C4-2B (cell line): ENCODE results near the gene TTC9.

Experiments used
- ZFX ChIP-seq: fragments of 450-650 bp; IDR thresholded peaks from 2 replicates; pipeline ENCODE4 v1.6.1; 2017
- TF ChIP-seq, protein P1 (sequence below): fragments of 450-650 bp; conservative IDR thresholded peaks from 2 replicates; pipeline ENCODE4 v1.5.1; 2017; ENCODE audit warnings: mild to moderate bottlenecking

DNA sequence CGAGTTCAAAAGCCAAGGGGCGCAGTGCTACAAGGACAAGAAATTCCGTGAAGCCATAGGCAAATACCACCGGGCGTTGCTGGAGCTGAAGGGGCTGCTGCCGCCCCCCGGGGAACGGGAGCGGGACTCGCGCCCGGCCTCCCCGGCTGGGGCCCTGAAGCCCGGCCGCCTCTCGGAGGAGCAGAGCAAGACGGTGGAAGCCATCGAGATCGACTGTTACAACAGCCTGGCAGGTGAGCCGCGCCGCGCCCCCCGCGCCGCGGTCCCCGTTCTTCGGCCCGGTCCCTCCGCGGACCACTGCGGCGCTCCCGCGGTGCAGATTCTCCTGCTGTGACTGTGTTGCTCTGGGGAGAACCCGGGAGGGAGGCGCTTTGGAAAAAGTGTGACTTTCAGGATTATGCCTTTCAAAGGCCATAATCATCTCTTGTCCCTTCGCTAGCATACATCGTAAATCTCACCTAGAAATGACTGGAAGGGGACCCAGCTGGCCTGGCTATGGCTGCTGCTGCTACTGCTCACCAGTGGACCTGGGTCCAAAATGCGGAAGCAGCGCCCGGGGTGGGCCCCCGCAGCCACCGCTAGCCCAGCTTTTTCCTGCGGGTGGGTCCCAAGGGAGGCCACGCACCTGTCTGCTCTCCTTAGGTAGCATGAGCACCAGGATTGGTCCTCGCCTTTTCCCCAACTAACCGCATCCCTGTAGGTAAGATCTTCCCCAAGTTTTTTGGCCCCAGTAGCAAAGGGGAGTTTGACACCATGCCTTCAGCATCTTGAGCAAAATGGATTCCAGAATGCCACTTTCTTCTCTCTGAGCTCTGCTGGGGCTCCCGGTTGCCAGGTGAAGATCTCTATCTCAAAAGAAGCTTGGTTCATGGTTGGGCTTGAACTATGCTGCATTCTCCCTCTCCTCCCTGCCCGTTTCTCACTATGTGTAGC, 853 bp downstream of the TTC9 start:
- TF ChIP-seq, protein P1, sequence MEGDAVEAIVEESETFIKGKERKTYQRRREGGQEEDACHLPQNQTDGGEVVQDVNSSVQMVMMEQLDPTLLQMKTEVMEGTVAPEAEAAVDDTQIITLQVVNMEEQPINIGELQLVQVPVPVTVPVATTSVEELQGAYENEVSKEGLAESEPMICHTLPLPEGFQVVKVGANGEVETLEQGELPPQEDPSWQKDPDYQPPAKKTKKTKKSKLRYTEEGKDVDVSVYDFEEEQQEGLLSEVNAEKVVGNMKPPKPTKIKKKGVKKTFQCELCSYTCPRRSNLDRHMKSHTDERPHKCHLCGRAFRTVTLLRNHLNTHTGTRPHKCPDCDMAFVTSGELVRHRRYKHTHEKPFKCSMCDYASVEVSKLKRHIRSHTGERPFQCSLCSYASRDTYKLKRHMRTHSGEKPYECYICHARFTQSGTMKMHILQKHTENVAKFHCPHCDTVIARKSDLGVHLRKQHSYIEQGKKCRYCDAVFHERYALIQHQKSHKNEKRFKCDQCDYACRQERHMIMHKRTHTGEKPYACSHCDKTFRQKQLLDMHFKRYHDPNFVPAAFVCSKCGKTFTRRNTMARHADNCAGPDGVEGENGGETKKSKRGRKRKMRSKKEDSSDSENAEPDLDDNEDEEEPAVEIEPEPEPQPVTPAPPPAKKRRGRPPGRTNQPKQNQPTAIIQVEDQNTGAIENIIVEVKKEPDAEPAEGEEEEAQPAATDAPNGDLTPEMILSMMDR = no peak
- no peak for TF ChIP-seq ZFX
